IPS-20b (cell line): Measurements from ENCODE around the gene EPX.

Experiments used
- H3K27ac ChIP-seq: one replicate; pipeline ENCODE4 v1.5.1; 2013; ENCODE audit warnings: low read length
- H3K27me3 ChIP-seq: 2 replicates; pipeline ENCODE4 v1.6.1; 2013; ENCODE audit warnings: mild to moderate bottlenecking, low read length, inconsistent platforms; ENCODE audit not compliant: insufficient read depth
- H3K36me3 ChIP-seq: 2 replicates; pipeline ENCODE4 v1.6.1; 2013; ENCODE audit warnings: low read depth, mild to moderate bottlenecking, inconsistent platforms, low read length, moderate library complexity; ENCODE audit not compliant: insufficient read depth
- H3K4me1 ChIP-seq: 2 replicates; pipeline ENCODE4 v1.6.1; 2013; ENCODE audit warnings: mild to moderate bottlenecking, control low read depth, inconsistent platforms, low read length, moderate library complexity; ENCODE audit not compliant: insufficient read depth
- H3K4me3 ChIP-seq: 2 replicates; pipeline ENCODE4 v1.5.1; 2013; ENCODE audit warnings: mild to moderate bottlenecking, low read length, inconsistent platforms
- H3K9ac ChIP-seq: 2 replicates; pipeline ENCODE4 v1.6.1; 2013; ENCODE audit warnings: low read depth, mild to moderate bottlenecking, inconsistent platforms, low read length, moderate library complexity
- H3K9me3 ChIP-seq: 2 replicates; pipeline ENCODE4 v1.6.1; 2013; ENCODE audit warnings: mild to moderate bottlenecking, low read depth, low read length, inconsistent platforms; ENCODE audit not compliant: insufficient read depth

The EPX gene

DNA sequence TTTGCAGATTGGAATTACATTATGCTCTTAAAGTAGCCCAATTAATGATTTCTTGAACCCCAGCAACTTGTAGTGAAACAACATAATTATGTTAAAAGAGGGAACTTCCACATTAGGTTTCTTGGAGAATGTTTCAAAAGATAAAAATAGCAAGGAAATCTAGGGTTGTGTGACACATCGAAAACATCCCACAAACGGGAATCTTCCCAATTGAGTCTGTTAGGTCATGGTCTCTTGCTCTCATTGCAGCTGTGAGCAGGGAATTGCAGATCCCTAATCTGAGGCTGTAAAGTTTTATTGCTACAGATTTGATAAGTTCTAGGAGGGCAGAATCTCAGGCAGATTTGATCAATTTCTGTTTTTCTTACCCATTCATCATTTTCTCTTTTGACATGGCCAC, 39.1 kb downstream of the EPX start:
- Histone ChIP-seq H3K27me3 (peaks cover 66% of the 10 kb centered on the region), H3K9ac (no peak overlapping the region), H3K4me1 (peaks cover 8% of the 10 kb centered on the region; the same call in 1 of the 2 replicates), H3K9me3 (no peaks in the 10 kb centered on the region), H3K36me3 (no peaks in the 10 kb centered on the region), H3K27ac (no peak overlapping the region), H3K4me3 (no peak overlapping the region)

DNA sequence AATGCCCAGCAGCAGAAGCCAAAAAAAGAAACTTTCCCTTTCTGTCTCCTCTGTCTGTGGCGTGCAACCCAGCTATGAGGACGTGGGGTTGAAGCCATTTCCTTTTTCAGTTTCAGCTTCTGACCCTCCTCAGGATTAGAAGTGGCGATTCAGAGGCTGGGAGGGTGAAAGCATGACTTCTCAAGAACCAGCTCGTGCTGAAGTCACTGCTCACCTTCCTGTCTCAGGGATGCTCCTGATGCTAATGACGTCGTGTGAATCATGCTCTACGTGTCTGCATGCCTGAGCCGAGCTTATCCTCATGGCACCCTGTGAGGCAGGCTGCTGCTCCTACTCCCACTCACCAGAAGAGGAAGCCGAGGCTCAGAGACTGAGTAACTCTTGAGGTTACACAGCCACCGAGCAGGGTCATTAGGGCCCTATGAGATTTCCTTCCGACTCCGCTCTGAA, 40.2 kb downstream of the EPX start:
- Histone ChIP-seq H3K36me3 (no peaks in the 10 kb centered on the region), H3K9ac (no peak overlapping the region), H3K27me3 (peaks cover 61% of the 10 kb centered on the region), H3K4me1 (peaks cover 8% of the 10 kb centered on the region; the same call in 1 of the 2 replicates), H3K9me3 (no peaks in the 10 kb centered on the region), H3K4me3 (no peak overlapping the region), H3K27ac (no peak overlapping the region)

DNA sequence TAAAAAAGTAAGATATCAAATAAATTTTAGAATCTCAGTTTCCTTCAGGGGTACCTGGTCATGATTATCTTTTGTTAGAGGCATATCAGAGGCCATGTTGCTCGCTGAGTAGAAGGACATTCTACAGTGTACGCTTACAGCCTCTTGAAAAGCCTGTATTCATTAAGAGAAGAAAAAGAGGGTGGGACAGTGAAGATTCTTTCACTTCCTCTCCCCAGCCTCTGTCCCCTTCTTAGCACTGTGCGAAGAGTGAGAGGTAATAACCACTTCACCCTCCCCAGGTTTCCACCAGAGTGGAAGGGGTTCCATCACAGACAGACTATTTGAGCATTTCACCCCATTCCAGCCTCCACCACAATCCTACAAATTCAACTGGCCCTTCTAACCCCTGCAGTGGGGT, 41.0 kb downstream of the EPX start:
- H3K9ac ChIP-seq, result no peak overlapping the region
- H3K27ac ChIP-seq, result no peak overlapping the region
- peaks cover 6% of the 10 kb centered on the region; the same call in 1 of the 2 replicates for H3K4me1 ChIP-seq
- H3K27me3 ChIP-seq, result peaks cover 63% of the 10 kb centered on the region
- H3K9me3 ChIP-seq, result no peaks in the 10 kb centered on the region
- no peak overlapping the region for H3K4me3 ChIP-seq
- H3K36me3 ChIP-seq, result no peaks in the 10 kb centered on the region

DNA sequence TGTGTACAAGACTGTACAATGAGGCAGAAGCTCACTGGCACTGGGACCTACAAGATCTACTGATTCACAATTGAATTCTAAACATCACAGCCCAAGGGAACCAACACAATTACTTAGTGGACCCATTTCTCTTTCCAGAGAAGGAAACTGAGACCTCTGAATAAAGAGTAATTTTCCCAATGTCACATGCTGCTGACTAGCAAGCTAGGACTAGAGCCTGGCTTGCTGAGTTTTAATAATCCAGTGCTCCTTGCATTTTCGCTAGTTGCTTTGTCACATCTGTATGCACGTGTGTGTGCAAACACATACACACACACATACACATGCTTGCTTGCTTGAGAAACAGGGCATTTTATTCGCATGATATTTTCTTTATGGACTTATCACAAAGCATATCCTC, 42.0 kb downstream of the EPX start:
- Histone ChIP-seq H3K9ac (no peak overlapping the region), H3K9me3 (no peaks in the 10 kb centered on the region), H3K4me3 (no peak overlapping the region), H3K27me3 (peaks cover 72% of the 10 kb centered on the region), H3K27ac (no peak overlapping the region), H3K36me3 (no peaks in the 10 kb centered on the region), H3K4me1 (no peaks in the 10 kb centered on the region; the same call in 1 of the 2 replicates)

DNA sequence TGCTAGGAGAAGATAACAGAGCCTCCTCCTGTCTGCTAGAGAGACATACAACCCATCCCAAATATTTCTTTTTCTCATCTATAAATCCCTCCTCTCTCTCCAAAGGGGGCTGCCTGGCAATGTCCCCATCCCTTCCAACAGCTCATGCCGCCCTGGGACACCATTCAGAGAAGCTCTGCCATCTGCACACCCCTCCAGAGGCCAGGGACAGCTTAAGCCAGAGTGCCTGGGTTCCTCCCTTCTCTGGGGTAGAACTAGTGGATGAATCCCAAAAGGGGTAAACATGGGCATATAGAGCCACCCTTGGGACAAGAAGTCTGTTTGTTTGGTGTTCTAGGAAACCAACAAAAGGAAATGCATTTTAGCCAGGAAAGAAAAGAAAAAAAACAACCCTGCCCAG, 43.3 kb downstream of the EPX start:
- H3K4me3 ChIP-seq, result no peak overlapping the region
- H3K9ac ChIP-seq, result no peak overlapping the region
- H3K36me3 ChIP-seq, result no peaks in the 10 kb centered on the region
- H3K27me3 ChIP-seq, result peaks cover 75% of the 10 kb centered on the region
- no peaks in the 10 kb centered on the region for H3K9me3 ChIP-seq
- no peaks in the 10 kb centered on the region for H3K4me1 ChIP-seq
- no peak overlapping the region for H3K27ac ChIP-seq

DNA sequence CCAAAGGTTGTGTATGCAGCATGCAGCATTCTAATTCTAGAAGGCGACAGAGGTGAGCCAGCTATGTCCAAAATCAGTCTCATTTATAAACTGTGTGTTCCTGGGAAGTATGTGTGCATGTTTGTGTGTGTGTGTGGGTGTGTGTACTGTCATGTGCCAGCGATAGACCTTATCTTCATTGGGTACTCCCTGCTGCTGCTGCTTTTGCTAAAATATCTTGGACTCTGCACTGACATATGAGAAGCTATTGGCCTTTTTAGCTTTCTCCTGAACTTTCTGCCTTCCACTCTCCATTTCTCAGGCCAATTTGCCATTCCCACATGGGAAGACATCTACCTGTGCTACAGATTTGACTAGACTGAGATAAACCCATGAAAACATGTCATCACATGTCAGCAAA, 43.9 kb downstream of the EPX start:
- Histone ChIP-seq H3K9ac (no peak overlapping the region), H3K4me3 (no peak overlapping the region), H3K4me1 (no peaks in the 10 kb centered on the region), H3K9me3 (no peaks in the 10 kb centered on the region), H3K27me3 (peaks cover 73% of the 10 kb centered on the region), H3K36me3 (no peaks in the 10 kb centered on the region), H3K27ac (no peak overlapping the region)

DNA sequence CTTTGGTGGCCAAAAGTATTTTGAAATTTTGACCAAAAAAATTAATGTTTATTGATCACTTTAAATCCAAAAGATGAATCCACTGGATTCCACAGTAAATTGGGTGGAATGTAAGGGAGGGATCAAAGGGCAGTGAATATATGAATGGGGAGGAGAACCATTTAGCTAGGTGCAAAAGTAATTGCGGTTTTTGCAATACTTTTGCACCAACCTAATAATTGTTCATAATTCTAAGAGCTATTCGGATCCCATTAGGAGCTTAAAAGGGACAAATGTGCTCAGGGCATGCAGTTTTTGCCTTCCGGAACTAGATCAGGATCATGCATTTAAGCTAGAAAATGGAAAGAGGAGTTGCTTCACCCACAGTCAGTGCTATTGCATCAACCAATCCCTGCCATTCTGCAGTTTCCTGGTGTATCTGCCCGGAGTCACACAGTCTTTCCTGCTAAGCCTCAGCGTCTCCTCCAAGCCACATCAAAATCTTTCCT, 45.7 kb downstream of the EPX start, which contains the start of gene LPO:
Gene LPO, plus strand, starts transcription at position 438 of the 488 bp plus-strand sequence. CDS start 4,396 bp downstream, outside the sequence.
- Histone ChIP-seq H3K27me3 (peaks cover 73% of the 10 kb centered on the region), H3K4me3 (no peak within 1 kb of the TSS), H3K4me1 (no peaks in the 10 kb centered on the region), H3K9ac (no peak within 1 kb of the TSS), H3K9me3 (no peaks in the 10 kb centered on the region), H3K27ac (no peak within 1 kb of the TSS), H3K36me3 (no peaks in the 10 kb centered on the region)

DNA sequence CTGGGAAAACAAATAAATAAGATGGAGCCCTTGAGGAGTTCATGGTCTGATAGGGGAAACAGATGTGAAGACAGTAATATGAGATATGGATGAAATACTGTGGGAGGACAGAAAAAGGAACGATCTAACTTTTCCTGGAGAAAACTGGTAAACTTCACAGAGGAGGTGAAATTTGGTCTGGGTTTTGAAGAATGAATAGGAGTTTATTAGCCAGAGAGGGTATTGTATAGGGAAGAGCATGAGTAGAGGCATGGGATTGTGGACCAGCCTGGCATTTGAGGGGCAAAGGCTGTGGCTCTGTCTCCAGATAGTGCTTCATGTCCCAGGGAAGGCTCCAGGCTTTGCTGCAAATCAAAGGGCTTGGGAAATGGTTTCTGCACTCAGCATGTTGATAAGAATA, 47.5 kb downstream of the EPX start:
- Histone ChIP-seq H3K27ac (no peak overlapping the region), H3K9me3 (no peaks in the 10 kb centered on the region), H3K36me3 (no peaks in the 10 kb centered on the region), H3K27me3 (peaks cover 81% of the 10 kb centered on the region), H3K4me1 (no peaks in the 10 kb centered on the region), H3K9ac (no peak overlapping the region), H3K4me3 (no peak overlapping the region)

DNA sequence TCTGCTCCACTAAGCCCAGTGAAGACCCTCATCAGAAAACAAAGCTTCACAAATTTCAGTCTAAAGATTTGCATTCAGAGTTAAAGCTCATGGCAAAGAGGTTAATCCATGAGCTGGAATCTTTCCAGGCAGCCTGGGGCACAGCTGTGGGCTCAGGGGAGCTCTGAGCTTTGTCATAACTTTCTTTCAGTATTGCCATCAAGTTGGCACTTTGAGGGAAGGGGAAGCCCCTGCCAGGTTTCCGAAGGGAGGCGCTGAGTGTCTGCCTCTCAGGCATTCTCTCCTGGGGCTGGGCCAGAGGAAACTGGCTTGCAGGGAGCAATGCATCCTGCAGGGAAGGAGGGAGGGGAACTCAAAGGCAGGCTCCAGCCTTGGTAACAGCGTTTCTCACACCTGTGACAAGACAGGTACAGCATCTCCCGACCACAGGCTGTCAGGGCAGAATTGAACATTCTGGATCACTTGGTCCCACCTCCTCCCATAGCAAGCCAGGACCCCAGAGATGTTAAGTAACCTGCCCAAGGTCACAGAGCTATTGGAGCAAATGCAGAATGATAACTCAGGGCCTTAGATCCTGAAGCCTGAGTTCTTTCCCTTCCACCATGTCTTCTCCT, 49.8 kb downstream of the EPX start:
- Histone ChIP-seq H3K36me3 (no peaks in the 10 kb centered on the region), H3K4me3 (no peak overlapping the region), H3K4me1 (no peaks in the 10 kb centered on the region), H3K27me3 (peaks cover 88% of the 10 kb centered on the region), H3K27ac (no peak overlapping the region), H3K9ac (no peak overlapping the region), H3K9me3 (no peaks in the 10 kb centered on the region)

DNA sequence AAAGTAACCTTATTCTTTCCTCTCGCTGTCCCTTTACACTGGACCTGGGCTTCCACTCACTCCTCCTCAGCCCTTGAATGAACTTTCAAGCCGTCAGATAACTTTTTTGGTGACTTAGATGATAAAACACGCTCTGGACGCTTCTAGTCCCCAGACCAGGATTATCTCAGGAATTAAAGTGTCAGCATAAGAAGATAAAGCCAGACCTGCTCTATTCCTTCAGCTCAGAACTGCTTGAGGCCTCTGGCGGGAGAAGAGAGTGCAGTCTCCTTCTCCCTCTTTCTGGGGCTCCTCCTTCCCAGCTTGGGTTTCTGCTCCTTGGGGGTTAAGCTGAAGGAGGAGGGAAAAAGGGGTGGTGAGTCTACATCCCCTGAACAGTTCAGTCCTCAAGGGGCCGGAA, 52.4 kb downstream of the EPX start:
- Histone ChIP-seq H3K9ac (no peak overlapping the region), H3K27ac (no peak overlapping the region), H3K27me3 (peaks cover 93% of the 10 kb centered on the region), H3K4me1 (no peaks in the 10 kb centered on the region), H3K9me3 (peaks cover 2% of the 10 kb centered on the region; the same call in 1 of the 2 replicates), H3K36me3 (no peaks in the 10 kb centered on the region), H3K4me3 (no peak overlapping the region)

DNA sequence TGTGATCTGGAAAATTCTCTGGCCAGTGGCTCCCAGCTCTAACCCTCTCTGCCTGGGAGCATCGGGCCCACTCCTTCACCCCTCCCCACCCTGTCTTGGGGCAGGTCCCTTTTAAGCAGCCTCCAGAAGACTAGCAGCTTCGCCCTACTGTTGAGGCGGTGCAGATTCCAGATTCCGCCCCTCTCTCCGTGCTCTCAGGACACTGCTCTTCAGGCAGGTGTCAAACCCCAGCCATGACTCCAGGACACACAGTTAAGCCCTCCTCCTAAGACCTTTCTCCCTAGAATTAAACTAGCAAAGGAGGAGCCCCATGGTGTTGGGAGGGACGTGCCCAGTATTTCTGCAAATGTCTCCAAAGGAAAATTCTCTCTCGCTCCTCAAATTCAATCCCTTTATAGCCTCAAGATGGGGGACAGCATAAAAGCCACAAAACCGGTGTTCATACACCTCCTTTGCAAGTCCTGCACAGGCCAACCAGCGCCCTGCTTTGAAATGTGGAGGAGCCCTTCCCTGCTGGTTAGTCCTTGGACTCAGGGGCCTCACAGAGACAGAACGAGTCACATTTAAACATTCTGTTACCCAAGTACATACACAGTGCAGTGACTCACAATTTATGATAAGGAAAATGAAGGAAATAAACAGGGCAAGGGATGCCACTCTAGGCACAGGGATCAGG, 53.0 kb downstream of the EPX start:
- Histone ChIP-seq H3K4me1 (no peaks in the 10 kb centered on the region), H3K36me3 (no peaks in the 10 kb centered on the region), H3K4me3 (no peak overlapping the region), H3K27me3 (peaks cover 93% of the 10 kb centered on the region), H3K27ac (no peak overlapping the region), H3K9me3 (peaks cover 8% of the 10 kb centered on the region; the same call in 1 of the 2 replicates), H3K9ac (no peak overlapping the region)
